Fibroblast of lung (primary cell): ENCODE measurements around the gene XPR1. TPM values are rescaled to one million over a fixed set of nuclear protein-coding genes. Genes with fewer than 3 reads are reported as not detected.

Experiments
- DNase-seq, 2 donors: peaks; one replicate each; pipeline versions ENCODE4 v3.0.0 to v3.0.0-alpha.2; 2010; ENCODE audit warnings: low read depth in 2 of 2
- H2AFZ ChIP-seq: 2 replicates; pipeline ENCODE4 v1.5.1; 2012; ENCODE audit warnings: low read length, control low read depth, inconsistent platforms
- H3K27ac ChIP-seq: 2 replicates; pipeline ENCODE4 v1.5.1; 2011; ENCODE audit warnings: low read length, control low read depth; ENCODE audit not compliant: insufficient read depth
- H3K27me3 ChIP-seq: 2 replicates; pipeline ENCODE4 v1.5.1; 2011; ENCODE audit warnings: mild to moderate bottlenecking, low read length; ENCODE audit not compliant: control insufficient read depth, insufficient read depth
- H3K36me3 ChIP-seq: 2 replicates; pipeline ENCODE4 v1.5.1; 2011; ENCODE audit warnings: low read length; ENCODE audit not compliant: control insufficient read depth, insufficient read depth
- H3K4me1 ChIP-seq: 2 replicates; pipeline ENCODE4 v1.5.1; 2011; ENCODE audit warnings: low read length; ENCODE audit not compliant: control insufficient read depth, insufficient read depth; ENCODE audit errors: extremely low read depth
- H3K4me2 ChIP-seq: 2 replicates; pipeline ENCODE4 v1.5.1; 2011; ENCODE audit warnings: low read length, control low read depth; ENCODE audit not compliant: insufficient read depth; ENCODE audit errors: extremely low read depth
- H3K4me3 ChIP-seq, 4 experiments: fragments of 200-600 bp in 1 of 4; sonication (generic) in 1 of 4; replicated peaks in 1 of 4; 2 replicates each; pipeline ENCODE4 v1.5.1; 2011 to 2016; ENCODE audit warnings: low read length in 4 of 4, low read depth in 3 of 4, mild to moderate bottlenecking in 3 of 4, control low read depth in 2 of 4, inconsistent platforms in 1 of 4, mixed read lengths in 1 of 4; ENCODE audit not compliant: insufficient read depth in 1 of 4; ENCODE audit errors: control extremely low read depth in 1 of 4
- H3K79me2 ChIP-seq: 2 replicates; pipeline ENCODE4 v1.5.1; 2012; ENCODE audit warnings: mild to moderate bottlenecking, low read length, inconsistent platforms; ENCODE audit not compliant: control insufficient read depth, insufficient read depth
- H3K9ac ChIP-seq: 2 replicates; pipeline ENCODE4 v1.5.1; 2011; ENCODE audit warnings: mild to moderate bottlenecking, low read length, control low read depth; ENCODE audit not compliant: insufficient read depth
- H3K9me3 ChIP-seq: 2 replicates; pipeline ENCODE4 v1.5.1; 2012; ENCODE audit warnings: low read depth, low read length; ENCODE audit not compliant: control insufficient read depth, insufficient read depth
- H4K20me1 ChIP-seq: 2 replicates; pipeline ENCODE4 v1.5.1; 2011; ENCODE audit warnings: low read length; ENCODE audit not compliant: control insufficient read depth, insufficient read depth; ENCODE audit errors: extremely low read depth
- CTCF ChIP-seq, 2 donors: IDR thresholded peaks in 1 of 2; conservative IDR thresholded peaks in 1 of 2; 1 replicate in 1 of 2; 2 replicates in 1 of 2; pipeline ENCODE4 v1.5.1; 2011 to 2012; ENCODE audit warnings: low read length in 2 of 2, control low read depth in 1 of 2, inconsistent platforms in 1 of 2, low read depth in 1 of 2, mild to moderate bottlenecking in 1 of 2
- EZH2 ChIP-seq: IDR thresholded peaks from 2 replicates; pipeline ENCODE4 v1.5.1; 2012; ENCODE audit warnings: low read length, control low read depth, mild to moderate bottlenecking; ENCODE audit errors: missing control alignments
- polyA plus RNA-seq, 2 donors: library from polyadenylated mRNA; depleted of rRNA in 1 of 2; stranded (reverse) in 1 of 2; unstranded in 1 of 2; fragments of >200 nt; gene quantifications; 2 replicates each; pipeline ENCODE4 v1.2.1, GENCODE V29; 2011 to 2012; ENCODE audit warnings: missing spikeins in 1 of 2
- total RNA-seq: library from RNA; depleted of rRNA; stranded (reverse); fragments of >200 nt; gene quantifications from 2 replicates; pipeline ENCODE4 v1.2.1, GENCODE V29; 2014

Gene XPR1
- total and polyA plus RNA-seq, 2 donors (not counting 1 experiment from before 2014, with no cell fraction given) = 18.4 to 31.5 TPM

DNA sequence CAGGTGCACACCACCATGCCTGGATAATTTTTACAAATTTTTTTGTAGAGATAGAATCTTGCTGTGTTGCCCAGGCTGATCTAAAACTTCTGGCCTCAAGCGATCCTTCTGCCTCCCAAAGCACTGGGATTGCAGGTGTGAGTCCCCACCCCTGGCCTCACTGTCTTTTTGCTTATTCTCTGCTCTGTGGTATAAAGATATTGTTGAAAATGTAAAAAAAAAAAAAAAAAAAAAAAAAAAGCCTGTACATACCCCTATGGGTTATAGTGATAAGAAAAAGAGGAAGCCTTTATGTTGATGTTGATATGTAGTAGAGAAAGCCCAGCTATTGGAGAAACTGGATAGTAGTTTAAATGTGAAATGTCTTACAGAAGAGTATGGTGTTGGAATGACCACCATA, 125.8 kb downstream of the XPR1 start:
- Histone ChIP-seq H3K9ac (no peak overlapping the region), H3K4me3 (no peak overlapping the region), H4K20me1 (no peaks in the 10 kb centered on the region), H3K79me2 (no peaks in the 10 kb centered on the region), H3K27ac (no peak overlapping the region), H3K4me1 (no peaks in the 10 kb centered on the region), H3K36me3 (no peaks in the 10 kb centered on the region), H2AFZ (no peak overlapping the region), H3K27me3 (no peaks in the 10 kb centered on the region), H3K4me2 (no peak overlapping the region), H3K9me3 (no peaks in the 10 kb centered on the region)
- DNase-seq = no peak
- TF ChIP-seq EZH2 = no peak
- TF ChIP-seq CTCF (conservative IDR thresholded peaks at IDR 0.05 in 1 of 2, IDR thresholded peaks at IDR 0.05 in 1 of 2; ENCODE audit: low read depth in 1 of 2, low read length in 2 of 2) = no peak

DNA sequence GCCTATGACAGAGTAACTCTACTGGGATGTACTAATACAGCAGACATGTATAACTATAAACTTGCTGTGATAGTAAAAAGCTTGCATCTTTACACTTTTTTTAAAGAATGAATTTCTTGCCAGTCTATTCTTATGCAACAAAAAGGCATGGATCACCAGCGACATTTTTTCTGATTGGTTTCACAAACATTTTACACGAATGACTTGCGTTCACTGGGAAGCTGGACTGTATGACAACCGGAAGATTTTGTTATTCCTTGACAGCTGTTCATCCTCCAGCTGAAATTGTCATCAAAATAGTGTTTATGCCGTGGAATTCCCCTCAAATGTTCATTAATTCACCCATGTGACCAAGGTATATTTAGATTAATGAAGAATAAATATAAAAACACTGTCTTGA, 131.0 kb downstream of the XPR1 start:
- TF ChIP-seq CTCF (conservative IDR thresholded peaks at IDR 0.05 in 1 of 2, IDR thresholded peaks at IDR 0.05 in 1 of 2; ENCODE audit: low read depth in 1 of 2, low read length in 2 of 2) (no peak), EZH2 (no peak)
- no peak overlapping the region for H3K9ac ChIP-seq
- H3K4me3 ChIP-seq = no peak overlapping the region
- H3K79me2 ChIP-seq = no peaks in the 10 kb centered on the region
- no peaks in the 10 kb centered on the region for H3K9me3 ChIP-seq
- H4K20me1 ChIP-seq = no peaks in the 10 kb centered on the region
- no peaks in the 10 kb centered on the region for H3K36me3 ChIP-seq
- no peak overlapping the region for H3K27ac ChIP-seq
- no peak for DNase-seq
- H3K27me3 ChIP-seq = no peaks in the 10 kb centered on the region
- H3K4me1 ChIP-seq = no peaks in the 10 kb centered on the region
- H2AFZ ChIP-seq = no peak overlapping the region
- no peak overlapping the region for H3K4me2 ChIP-seq

DNA sequence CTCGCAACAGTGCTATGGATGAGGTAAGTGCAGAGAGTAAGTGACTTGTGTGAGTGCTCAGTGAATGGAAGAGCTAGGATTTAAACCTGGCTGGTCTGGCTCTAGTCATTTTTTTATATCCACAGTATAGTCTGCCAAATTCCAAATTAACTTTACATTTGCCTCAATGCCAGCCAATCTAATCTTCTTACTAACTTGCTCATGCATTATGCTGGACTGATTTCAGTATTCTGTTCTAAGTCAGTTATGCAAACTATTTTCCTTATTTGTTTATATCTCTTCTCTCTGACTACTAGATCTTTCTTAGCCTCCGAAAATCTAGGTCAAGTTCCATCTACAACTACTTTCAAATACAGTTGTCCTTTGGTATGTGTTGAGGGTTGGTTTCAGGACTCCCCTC, 133.3 kb downstream of the XPR1 start:
- H3K27me3 ChIP-seq = no peaks in the 10 kb centered on the region
- peak; percentile 33 to 43 for DNase-seq
- no peaks in the 10 kb centered on the region for H3K79me2 ChIP-seq
- H4K20me1 ChIP-seq = no peaks in the 10 kb centered on the region
- no peaks in the 10 kb centered on the region for H3K36me3 ChIP-seq
- no peak overlapping the region for H3K9ac ChIP-seq
- no peak overlapping the region for H2AFZ ChIP-seq
- H3K4me2 ChIP-seq = no peak overlapping the region
- no peak for TF ChIP-seq EZH2
- TF ChIP-seq CTCF (conservative IDR thresholded peaks at IDR 0.05 in 1 of 2, IDR thresholded peaks at IDR 0.05 in 1 of 2; ENCODE audit: low read depth in 1 of 2, low read length in 2 of 2) = no peak
- no peak overlapping the region for H3K27ac ChIP-seq
- no peak overlapping the region for H3K4me3 ChIP-seq
- H3K9me3 ChIP-seq = no peaks in the 10 kb centered on the region
- H3K4me1 ChIP-seq = no peaks in the 10 kb centered on the region
